Testis (tissue), 3 donors: Measurements from ENCODE around the gene FAM184A. TPM values are rescaled to one million over a fixed set of nuclear protein-coding genes. Genes with fewer than 3 reads are reported as not detected.

Experiments used
- DNase-seq: peaks from one replicate; pipeline ENCODE4 v3.0.0-alpha.2; 2019
- H3K27ac ChIP-seq, 2 donors: fragments of 200-600 bp; sonication (generic); one replicate each; pipeline ENCODE4 v1.5.1; 2019
- H3K27me3 ChIP-seq: fragments of 200-600 bp; sonication (generic); one replicate; pipeline ENCODE4 v1.5.1; 2019
- H3K36me3 ChIP-seq: fragments of 200-600 bp; sonication (generic); one replicate; pipeline ENCODE4 v1.5.1; 2017; ENCODE audit warnings: low read depth; ENCODE audit errors: missing control alignments
- H3K4me1 ChIP-seq: fragments of 200-600 bp; sonication (generic); one replicate; pipeline ENCODE4 v1.5.1; 2019
- H3K4me3 ChIP-seq, 2 donors: fragments of 200-600 bp; sonication (generic); one replicate each; pipeline ENCODE4 v1.5.1; 2017 to 2019
- H3K9me3 ChIP-seq: fragments of 200-600 bp; sonication (generic); one replicate; pipeline ENCODE4 v1.5.1; 2017
- CTCF ChIP-seq, 3 experiments: fragments of 450-650 bp in 2 of 3; fragments of 200-600 bp in 1 of 3; sonication (generic) in 1 of 3; IDR thresholded peaks; one replicate each; pipeline ENCODE4 v1.5.1; 2016 to 2019; ENCODE audit warnings: antibody characterized with exemption in 3 of 3, mild to moderate bottlenecking in 2 of 3, moderate library complexity in 1 of 3
- POLR2A ChIP-seq: fragments of 450-650 bp; IDR thresholded peaks from one replicate; pipeline ENCODE4 v1.6.1; 2017; ENCODE audit warnings: antibody characterized with exemption, mild to moderate bottlenecking, moderate library complexity
- WGBS, 2 donors: methylation state at CpG; one replicate each; pipeline ENCODE4 v1.1.5; 2018; 5-methylcytosine and 5-hydroxymethylcytosine counted together
- intact Hi-C: fragments of 100-400 bp; cut with DNase I; formaldehyde crosslinking; loops from one replicate; pipeline ENCODE4 v1.15.1; 2023; ENCODE audit warnings: low total_unique reads
- polyA plus RNA-seq: library from polyadenylated mRNA; stranded (reverse); fragments of 350-450 nt; fragmentation: Illumina TruSeq; extraction: RNeasy Lipid Tissue Mini Kit (QIAGEN cat#74804); gene quantifications from one replicate; pipeline ENCODE4 v1.2.3, GENCODE V29; 2014; ENCODE audit warnings: low read depth, low replicate concordance; ENCODE audit not compliant: insufficient read depth
- total RNA-seq, 2 donors: library from RNA; depleted of rRNA; stranded (reverse); fragments of >200 nt; gene quantifications; one replicate each; pipeline ENCODE4 v1.2.3, GENCODE V29; 2016

Gene FAM184A
- total and polyA plus RNA-seq, 3 donors from 2014 or later: 24.0 to 36.3 (median 24.3) TPM

GRCh38 chr6:118952683-118953082, 125.8 kb downstream of the FAM184A start:
- no peak overlapping the region for H3K4me3 ChIP-seq
- TF ChIP-seq CTCF (IDR thresholded peaks at IDR 0.05) (no peak), POLR2A (no peak)
- no peaks in the 10 kb centered on the region for H3K27me3 ChIP-seq
- no peak for DNase-seq
- H3K9me3 ChIP-seq: no peaks in the 10 kb centered on the region
- intact Hi-C loops: no loop called here
- H3K4me1 ChIP-seq: no peaks in the 10 kb centered on the region
- no peak overlapping the region for H3K27ac ChIP-seq
- WGBS, 2 donors: 80 to 89% methylated on average over 2 of the region's 2 CpGs
- H3K36me3 ChIP-seq: no peaks in the 10 kb centered on the region

- intact Hi-C loops: no loop called here
- H3K9me3 ChIP-seq: no peaks in the 10 kb centered on the region
- no peak for DNase-seq
- H3K36me3 ChIP-seq: no peaks in the 10 kb centered on the region
- no peaks in the 10 kb centered on the region for H3K27me3 ChIP-seq
- TF ChIP-seq CTCF (IDR thresholded peaks at IDR 0.05) (no peak), POLR2A (no peak)
- H3K4me3 ChIP-seq: no peak overlapping the region
- no peaks in the 10 kb centered on the region for H3K4me1 ChIP-seq
- H3K27ac ChIP-seq: no peak overlapping the region
Observed at GRCh38 chr6:118945217-118945616, 133.2 kb downstream of the FAM184A start.

- Histone ChIP-seq H3K27me3 (no peaks in the 10 kb centered on the region), H3K4me3 (no peak overlapping the region), H3K9me3 (no peaks in the 10 kb centered on the region), H3K36me3 (no peaks in the 10 kb centered on the region), H3K4me1 (no peaks in the 10 kb centered on the region), H3K27ac (no peak overlapping the region)
- DNase-seq: no peak
- WGBS, 2 donors: 90 to 97% methylated on average over 2 of the region's 2 CpGs
- intact Hi-C loops: no loop called here
- TF ChIP-seq POLR2A (no peak), CTCF (IDR thresholded peaks at IDR 0.05) (no peak)
Observed at GRCh38 chr6:118940770-118941169, 137.7 kb downstream of the FAM184A start.

DNA sequence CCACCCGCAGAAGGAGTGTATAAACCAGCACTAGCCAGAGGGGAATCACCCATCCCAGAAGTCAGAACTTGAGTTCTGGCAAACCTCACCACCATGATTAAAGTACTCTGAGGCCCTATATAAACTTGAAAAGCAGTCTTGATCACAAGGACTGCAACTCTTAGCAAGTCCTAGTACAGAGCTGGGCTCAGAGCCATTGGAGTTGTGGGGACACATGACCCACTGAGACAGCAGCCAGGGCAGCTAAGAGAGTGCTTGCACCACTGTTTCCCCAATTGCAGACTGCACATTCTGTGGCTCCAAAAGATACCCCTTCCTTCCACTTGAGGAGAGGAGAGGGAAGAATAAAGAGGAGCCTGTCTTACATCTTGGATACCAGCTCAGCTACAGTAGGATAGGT, 138.8 kb downstream of the FAM184A start:
- Histone ChIP-seq H3K4me1 (no peaks in the 10 kb centered on the region), H3K36me3 (no peaks in the 10 kb centered on the region), H3K27ac (no peak overlapping the region), H3K4me3 (no peak overlapping the region), H3K27me3 (no peaks in the 10 kb centered on the region), H3K9me3 (no peaks in the 10 kb centered on the region)
- intact Hi-C loops: no loop called here
- 93 to 100% methylated on average over 1 of the region's 1 CpG for WGBS, 2 donors
- DNase-seq: no peak
- TF ChIP-seq CTCF (IDR thresholded peaks at IDR 0.05) (no peak), POLR2A (no peak)

GRCh38 chr6:118935978-118936703, 142.3 kb downstream of the FAM184A start:
- Histone ChIP-seq H3K36me3 (no peaks in the 10 kb centered on the region), H3K4me3 (no peak overlapping the region), H3K27me3 (no peaks in the 10 kb centered on the region), H3K9me3 (no peaks in the 10 kb centered on the region), H3K4me1 (no peaks in the 10 kb centered on the region), H3K27ac (no peak overlapping the region)
- 59 to 60% methylated on average over 3 of the region's 3 CpGs for WGBS, 2 donors
- no peak for DNase-seq
- intact Hi-C loops: no loop called here
- TF ChIP-seq CTCF (IDR thresholded peaks at IDR 0.05) (no peak), POLR2A (no peak)
